GM12878 (cell line): Measurements from ENCODE around the gene C16orf95. TPM values are rescaled to one million over a fixed set of nuclear protein-coding genes. Genes with fewer than 3 reads are reported as not detected.

ENCODE experiments used
- ATAC-seq: fragments of 200-7000 bp; cut with Tn5 transposase; 3 replicates; pipeline ENCODE4 v1.9.1; 2020; ENCODE audit warnings: mild to moderate bottlenecking, moderate library complexity
- BruUV-seq: library from RNA; stranded (reverse); fragments of 400-500 nt; replicated peaks from 2 replicates; lab custom pipeline; 2021; lab: Mats Ljungman, UMichigan
- CTCF ChIA-PET: fragments of 300-600 bp; sonication (Branson Sonifier 250); formaldehyde crosslinking; extraction: SDS; loops from one replicate; lab custom pipeline; 2021; ENCODE audit warnings: inconsistent platforms; lab: Yijun Ruan, JAX
- POLR2A ChIA-PET: fragments of 350-600 bp; formaldehyde crosslinking; extraction: SDS; loops from one replicate; lab custom pipeline; 2021; ENCODE audit warnings: inconsistent platforms; lab: Charles Lee
- RAD21 ChIA-PET: fragments of 300-600 bp; sonication (Branson Sonifier 250); formaldehyde crosslinking; loops from one replicate; lab custom pipeline; 2023; ENCODE audit warnings: antibody characterized with exemption; ENCODE audit not compliant: unreplicated experiment; lab: Charles Lee
- SMC1A ChIA-PET: fragments of 300-600 bp; sonication (Branson Sonifier 250); formaldehyde crosslinking; loops from one replicate; lab custom pipeline; 2023; ENCODE audit not compliant: unreplicated experiment, uncharacterized antibody; lab: Charles Lee
- DNase-seq: peaks from one replicate; pipeline ENCODE4 v3.0.0-alpha.2; 2011; ENCODE audit warnings: low read depth, low spot score
- FAIRE-seq: peaks from 3 replicates; lab custom pipeline; 2011; peaks lifted over from hg19 to GRCh38; lab: Jason Lieb, UNC
- H2AFZ ChIP-seq: 2 replicates; pipeline ENCODE4 v1.6.0; 2011; ENCODE audit warnings: low read depth, low read length, control low read depth; ENCODE audit not compliant: control insufficient read depth
- H3K27ac ChIP-seq: 2 replicates; pipeline ENCODE4 v1.5.1; 2011; ENCODE audit warnings: control low read depth; ENCODE audit not compliant: control insufficient read depth, insufficient read depth
- H3K27me3 ChIP-seq, 2 experiments: replicated peaks in 1 of 2; 2 replicates each; pipeline versions ENCODE4 v1.6.0 to v1.6.1; 2011; ENCODE audit warnings: low read length in 1 of 2; ENCODE audit not compliant: control insufficient read depth in 2 of 2, insufficient read depth in 2 of 2
- H3K36me3 ChIP-seq, 2 experiments: 2 replicates each; pipeline ENCODE4 v1.5.1; 2011; ENCODE audit warnings: low read length in 1 of 2; ENCODE audit not compliant: control insufficient read depth in 2 of 2, insufficient read depth in 2 of 2
- H3K4me1 ChIP-seq: 2 replicates; pipeline ENCODE4 v1.6.1; 2011; ENCODE audit warnings: mild to moderate bottlenecking, low read length, moderate library complexity, mixed read lengths; ENCODE audit not compliant: control insufficient read depth, insufficient read depth
- H3K4me2 ChIP-seq: 2 replicates; pipeline ENCODE4 v1.6.0; 2011; ENCODE audit warnings: control low read depth; ENCODE audit not compliant: control insufficient read depth, insufficient read depth
- H3K4me3 ChIP-seq: fragments of 200-600 bp; sonication (generic); 2 replicates; pipeline ENCODE4 v1.5.1; 2016
- H3K79me2 ChIP-seq: 2 replicates; pipeline ENCODE4 v1.6.0; 2011; ENCODE audit warnings: low read length; ENCODE audit not compliant: control insufficient read depth, insufficient read depth
- H3K9ac ChIP-seq: 2 replicates; pipeline ENCODE4 v1.8.0; 2011; ENCODE audit warnings: low read length, control low read depth, mixed read lengths; ENCODE audit not compliant: control insufficient read depth, insufficient read depth
- H3K9me3 ChIP-seq: replicated peaks from 3 replicates; pipeline ENCODE4 v1.5.1; 2011; ENCODE audit warnings: mild to moderate bottlenecking, low read length; ENCODE audit not compliant: control insufficient read depth, insufficient read depth
- H4K20me1 ChIP-seq: 2 replicates; pipeline ENCODE4 v1.6.0; 2011; ENCODE audit not compliant: control insufficient read depth, insufficient read depth
- CBX5 ChIP-seq: sonication (generic); IDR thresholded peaks from 2 replicates; pipeline ENCODE4 v1.6.1; 2016; ENCODE audit warnings: low read depth, moderate library complexity, mild to moderate bottlenecking, inconsistent platforms
- EZH2 ChIP-seq: IDR thresholded peaks from 2 replicates; pipeline ENCODE4 v1.6.1; 2012; ENCODE audit warnings: low read depth, mild to moderate bottlenecking, control low read depth, inconsistent platforms, low read length, borderline replicate concordance; ENCODE audit not compliant: control insufficient read depth
- IKZF2 ChIP-seq, 2 experiments: fragments of 450-650 bp; IDR thresholded peaks; 2 replicates each; pipeline ENCODE4 v1.6.1; 2017; ENCODE audit warnings: mild to moderate bottlenecking in 2 of 2, moderate library complexity in 2 of 2
- NR2F1 ChIP-seq: fragments of 450-650 bp; conservative IDR thresholded peaks from 2 replicates; pipeline ENCODE4 v1.6.1; 2017; ENCODE audit warnings: mild to moderate bottlenecking
- POLR2AphosphoS5 ChIP-seq: IDR thresholded peaks from 2 replicates; pipeline ENCODE4 v1.6.1; 2011; ENCODE audit warnings: mild to moderate bottlenecking, low read length, inconsistent platforms
- TARDBP ChIP-seq: IDR thresholded peaks from 2 replicates; pipeline ENCODE4 v1.6.1; 2016; ENCODE audit warnings: borderline replicate concordance
- USF2 ChIP-seq: IDR thresholded peaks from 2 replicates; pipeline ENCODE4 v1.6.1; 2011; ENCODE audit warnings: low read depth, low read length, improper control_type of control experiment, borderline replicate concordance
- ZBTB40 ChIP-seq: fragments of 450-650 bp; IDR thresholded peaks from 2 replicates; pipeline ENCODE4 v1.6.1; 2016; ENCODE audit warnings: mild to moderate bottlenecking, moderate library complexity, borderline replicate concordance
- ZNF592 ChIP-seq: fragments of 450-650 bp; IDR thresholded peaks from 2 replicates; pipeline ENCODE4 v1.6.1; 2017; ENCODE audit warnings: mild to moderate bottlenecking, moderate library complexity
- WGBS: methylation state at CpG from one replicate; pipeline ENCODE4 v1.1.6; 2016; ENCODE audit warnings: low lambda C conversion rate; ENCODE audit not compliant: insufficient replicate concordance, insufficient coverage; ENCODE audit errors: missing lambda C conversion rate; 5-methylcytosine and 5-hydroxymethylcytosine counted together
- in situ Hi-C: fragments of 300-500 bp; cut with MboI; formaldehyde crosslinking; loops from 9 replicates; pipeline ENCODE4 v1.14.3; 2018; ENCODE audit warnings: mixed read lengths
- intact Hi-C: fragments of 100-400 bp; cut with micrococcal nuclease; formaldehyde crosslinking; loops from one replicate; pipeline ENCODE4 v1.14.2; 2022; ENCODE audit not compliant: unreplicated experiment
- polyA plus RNA-seq, 11 experiments: library from polyadenylated mRNA; depleted of rRNA in 4 of 11; unstranded in 6 of 11; stranded (reverse) in 5 of 11; fragments of >200 nt; fragmentation: Nextera tagmentation in 4 of 11; fragmentation: Illumina TruSeq in 1 of 11; extraction: Ambion mirVana in 4 of 11; extraction: Trizol in 1 of 11; gene quantifications; 1 replicate in 1 of 11; 2 replicates in 10 of 11; pipeline versions ENCODE4 v1.2.1 to v1.2.3, GENCODE V29; 2011 to 2016; ENCODE audit warnings: inconsistent platforms in 2 of 11, missing spikeins in 2 of 11, low read depth in 1 of 11
- total RNA-seq, 4 experiments: library from RNA; depleted of rRNA in 3 of 4; stranded (reverse); fragments of >200 nt in 3 of 4; fragmentation: Illumina TruSeq in 1 of 4; extraction: Trizol in 1 of 4; gene quantifications; 2 replicates each; pipeline versions ENCODE4 v1.2.1 to v1.2.3, GENCODE V29; 2013 to 2021

The C16orf95 gene
- total and polyA plus RNA-seq, 10 of the 15 experiments (the other 5 are each of a cell fraction or from before 2014, with no cell fraction given), result 0.90 to 22.7 (median 6.0) TPM

GRCh38 chr16:87267566-87267965, 49.6 kb downstream of the C16orf95 start (continued):
- TF ChIP-seq ZNF592, result no peak

GRCh38 chr16:87266846-87267245, 50.3 kb downstream of the C16orf95 start:
- no peaks in the 10 kb centered on the region for H3K9me3 ChIP-seq
- no peaks in the 10 kb centered on the region for H3K79me2 ChIP-seq
- in situ Hi-C loops (no loop called here), intact Hi-C loops (no loop called here)
- ChIA-PET RAD21 (no interaction called here), CTCF (no interaction called here), POLR2A (no interaction called here), SMC1A (no interaction called here)
- no peak overlapping the region for H3K4me3 ChIP-seq
- H3K27me3 ChIP-seq, result no peaks in the 10 kb centered on the region
- no peak overlapping the region for H3K27ac ChIP-seq
- WGBS, result 22% methylated on average over 4 of the region's 4 CpGs
- no peak for DNase-seq
- H3K4me2 ChIP-seq, result no peak overlapping the region
- no peaks in the 10 kb centered on the region for H3K4me1 ChIP-seq
- ATAC-seq, result no peak
- no peaks in the 10 kb centered on the region for H3K36me3 ChIP-seq
- FAIRE-seq, result no peak
- no TSS peak for BruUV-seq
- no peaks in the 10 kb centered on the region for H4K20me1 ChIP-seq
- H3K9ac ChIP-seq, result no peak overlapping the region
- no peak overlapping the region for H2AFZ ChIP-seq
- TF ChIP-seq CBX5, result no peak
- no peak for TF ChIP-seq IKZF2 (IDR thresholded peaks at IDR 0.05)
- TF ChIP-seq POLR2AphosphoS5, result no peak
- no peak for TF ChIP-seq ZBTB40
- no peak for TF ChIP-seq NR2F1
- no peak for TF ChIP-seq TARDBP
- TF ChIP-seq USF2, result no peak
- no peak for TF ChIP-seq EZH2
